ENCODE data around the gene NFX1. TPM values are rescaled to one million over a fixed set of nuclear protein-coding genes. Genes with fewer than 3 reads are reported as not detected.

Gene NFX1
- total RNA-seq, 1 donor from 2014 or later: 33.2 TPM

GRCh38 chr9:33318781-33319180, 28.5 kb downstream of the NFX1 start:
- Mint-ChIP-seq H3K4me3 (no peak overlapping the region), H3K27ac (ENCODE audit: unreplicated experiment) (no peak overlapping the region), H3K9me3 (no peaks in the 10 kb centered on the region), H3K4me1 (no peaks in the 10 kb centered on the region), H3K36me3 (ENCODE audit: low read depth) (peaks cover 25% of the 10 kb centered on the region), H3K27me3 (ENCODE audit: low read depth) (no peaks in the 10 kb centered on the region)
- TF ChIP-seq CTCF (conservative IDR thresholded peaks at IDR 0.05): no peak
- no peak for DNase-seq (ENCODE audit: low read depth, low spot score)

GRCh38 chr9:33320230-33320567, 29.9 kb downstream of the NFX1 start:
- no peaks in the 10 kb centered on the region for H3K27me3 Mint-ChIP-seq (ENCODE audit: low read depth)
- no peak for TF ChIP-seq CTCF (conservative IDR thresholded peaks at IDR 0.05)
- no peaks in the 10 kb centered on the region for H3K9me3 Mint-ChIP-seq
- no peak overlapping the region for H3K27ac Mint-ChIP-seq (ENCODE audit: unreplicated experiment)
- DNase-seq (ENCODE audit: low read depth, low spot score): no peak
- peaks cover 30% of the 10 kb centered on the region for H3K36me3 Mint-ChIP-seq (ENCODE audit: low read depth)
- H3K4me3 Mint-ChIP-seq: no peak overlapping the region
- H3K4me1 Mint-ChIP-seq: no peaks in the 10 kb centered on the region

DNA sequence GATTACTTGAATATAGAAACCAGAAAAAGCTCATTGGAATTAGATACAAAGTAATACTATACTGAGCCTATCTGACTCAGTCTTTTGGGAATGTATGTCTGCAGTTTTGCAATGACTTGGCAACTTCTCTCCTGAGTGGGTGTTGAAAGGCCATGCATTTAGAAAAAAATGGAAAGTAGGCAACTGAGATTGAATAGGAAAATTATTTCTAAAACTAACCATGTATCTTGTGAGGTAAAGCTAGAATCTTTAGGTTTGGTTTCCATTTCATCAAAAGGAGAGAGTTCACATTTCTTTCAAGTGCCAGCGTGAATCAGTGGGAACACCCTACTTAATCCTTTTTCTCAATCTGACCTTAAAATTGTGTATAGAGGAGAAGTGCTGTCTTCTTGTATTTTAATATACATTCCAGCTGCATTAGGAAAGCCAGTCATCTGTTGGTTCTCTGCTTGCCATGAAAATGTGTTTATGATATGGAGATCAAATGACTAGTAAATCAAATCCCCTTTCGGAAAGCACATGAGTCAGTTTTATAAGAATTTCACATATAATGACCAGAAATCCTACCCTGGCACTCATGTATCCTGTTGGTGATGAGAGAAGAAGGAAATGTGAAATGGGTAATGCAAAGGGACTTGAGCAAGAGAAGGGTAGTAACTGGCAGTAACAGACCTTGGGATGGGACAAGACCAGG, 30.4 kb downstream of the NFX1 start:
- Mint-ChIP-seq H3K4me3 (no peak overlapping the region), H3K9me3 (no peaks in the 10 kb centered on the region), H3K27me3 (ENCODE audit: low read depth) (no peaks in the 10 kb centered on the region), H3K4me1 (no peaks in the 10 kb centered on the region), H3K36me3 (ENCODE audit: low read depth) (peaks cover 27% of the 10 kb centered on the region), H3K27ac (ENCODE audit: unreplicated experiment) (no peak overlapping the region)
- no peak for DNase-seq (ENCODE audit: low read depth, low spot score)
- no peak for TF ChIP-seq CTCF (conservative IDR thresholded peaks at IDR 0.05)

DNA sequence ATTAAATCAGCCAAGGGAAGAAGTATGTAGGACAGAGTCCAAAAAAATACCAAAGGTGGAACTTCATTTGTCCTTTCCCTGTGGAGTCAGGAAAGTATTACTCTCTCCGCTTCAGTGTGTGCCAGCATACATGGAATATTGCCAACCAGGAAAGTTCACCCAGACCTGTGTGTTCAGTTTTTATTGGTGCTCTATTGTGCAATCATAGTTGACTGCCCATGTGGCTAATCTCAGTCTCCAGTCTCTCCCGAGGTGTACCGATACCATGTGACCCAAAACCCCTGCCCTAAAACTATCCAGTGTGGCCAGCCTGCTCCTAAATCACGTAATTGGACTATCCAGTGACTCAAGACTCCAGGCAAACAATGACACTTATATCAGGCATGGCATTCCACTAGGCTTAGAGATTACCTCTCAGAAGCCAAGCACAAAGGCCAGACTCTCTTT, 38.8 kb downstream of the NFX1 start:
- no peaks in the 10 kb centered on the region for H3K4me1 Mint-ChIP-seq

GRCh38 chr9:33329979-33330378, 39.7 kb downstream of the NFX1 start:
- peaks cover 23% of the 10 kb centered on the region for H3K36me3 Mint-ChIP-seq (ENCODE audit: low read depth)
- H3K4me1 Mint-ChIP-seq: no peaks in the 10 kb centered on the region
- H3K4me3 Mint-ChIP-seq: no peak overlapping the region
- H3K27ac Mint-ChIP-seq (ENCODE audit: unreplicated experiment): no peak overlapping the region
- no peaks in the 10 kb centered on the region for H3K9me3 Mint-ChIP-seq
- TF ChIP-seq CTCF (conservative IDR thresholded peaks at IDR 0.05): no peak
- H3K27me3 Mint-ChIP-seq (ENCODE audit: low read depth): no peaks in the 10 kb centered on the region
- no peak for DNase-seq (ENCODE audit: low read depth, low spot score)

More for the DNA sequence above, 38.8 kb downstream of the NFX1 start:
- no peak overlapping the region for H3K4me3 Mint-ChIP-seq
- no peaks in the 10 kb centered on the region for H3K27me3 Mint-ChIP-seq (ENCODE audit: low read depth)
- no peak for TF ChIP-seq CTCF (conservative IDR thresholded peaks at IDR 0.05)
- peaks cover 26% of the 10 kb centered on the region for H3K36me3 Mint-ChIP-seq (ENCODE audit: low read depth)
- no peak overlapping the region for H3K27ac Mint-ChIP-seq (ENCODE audit: unreplicated experiment)
- DNase-seq (ENCODE audit: low read depth, low spot score): no peak
- no peaks in the 10 kb centered on the region for H3K9me3 Mint-ChIP-seq
